Measurements from ENCODE around the gene PDSS2.
"Not testable (repeated sequence)": the region's sequence is repeated elsewhere in the genome, so short reads cannot be mapped to it uniquely, and the experiment has no call there.

The PDSS2 gene

GRCh38 chr6:107314531-107314939, 144.8 kb downstream of the PDSS2 start:
- no peak for DNase-seq

GRCh38 chr6:107313776-107314175, 145.6 kb downstream of the PDSS2 start:
- DNase-seq: no peak

- no peak for DNase-seq
Observed at GRCh38 chr6:107310362-107310761, 149.0 kb downstream of the PDSS2 start.

GRCh38 chr6:107308677-107309076, 150.7 kb downstream of the PDSS2 start:
- DNase-seq: no peak

GRCh38 chr6:107305994-107306393, 153.4 kb downstream of the PDSS2 start:
- DNase-seq: not testable (repeated sequence)

GRCh38 chr6:107305391-107305790, 154.0 kb downstream of the PDSS2 start:
- DNase-seq: no peak

- no peak for DNase-seq
Observed at GRCh38 chr6:107304421-107305025, 154.8 kb downstream of the PDSS2 start.

GRCh38 chr6:107293350-107293749, 166.0 kb downstream of the PDSS2 start:
- no peak for DNase-seq

GRCh38 chr6:107292715-107293271, 166.6 kb downstream of the PDSS2 start:
- no peak for DNase-seq

GRCh38 chr6:107290491-107290890, 168.9 kb downstream of the PDSS2 start:
- DNase-seq: no peak

GRCh38 chr6:107289258-107289657, 170.1 kb downstream of the PDSS2 start:
- not testable (repeated sequence) for DNase-seq

- DNase-seq: not testable (repeated sequence)
Observed at GRCh38 chr6:107285683-107286082, 173.7 kb downstream of the PDSS2 start.

GRCh38 chr6:107284805-107285204, 174.6 kb downstream of the PDSS2 start:
- DNase-seq: no peak

GRCh38 chr6:107280791-107281190, 178.6 kb downstream of the PDSS2 start:
- no peak for DNase-seq

GRCh38 chr6:107280001-107280400, 179.4 kb downstream of the PDSS2 start:
- not testable (repeated sequence) for DNase-seq

- no peak for DNase-seq
Observed at GRCh38 chr6:107275330-107275865, 184.0 kb downstream of the PDSS2 start.

GRCh38 chr6:107274288-107274687, 185.1 kb downstream of the PDSS2 start:
- no peak for DNase-seq

- no peak for DNase-seq
Observed at GRCh38 chr6:107272246-107272645, 187.1 kb downstream of the PDSS2 start.

GRCh38 chr6:107271208-107271790, 188.1 kb downstream of the PDSS2 start:
- DNase-seq: no peak

GRCh38 chr6:107267634-107268033, 191.7 kb downstream of the PDSS2 start:
- DNase-seq: no peak

GRCh38 chr6:107267006-107267405, 192.4 kb downstream of the PDSS2 start:
- DNase-seq: no peak

- no peak for DNase-seq
Observed at GRCh38 chr6:107266563-107266962, 192.8 kb downstream of the PDSS2 start.

GRCh38 chr6:107264357-107264840, 195.0 kb downstream of the PDSS2 start:
- DNase-seq: no peak

GRCh38 chr6:107259951-107260350, 199.4 kb downstream of the PDSS2 start:
- no peak for DNase-seq
